Measurements from ENCODE around the gene HSDL2.
"Not testable (repeated sequence)": the region's sequence is repeated elsewhere in the genome, so short reads cannot be mapped to it uniquely, and the experiment has no call there.

The HSDL2 gene

DNA sequence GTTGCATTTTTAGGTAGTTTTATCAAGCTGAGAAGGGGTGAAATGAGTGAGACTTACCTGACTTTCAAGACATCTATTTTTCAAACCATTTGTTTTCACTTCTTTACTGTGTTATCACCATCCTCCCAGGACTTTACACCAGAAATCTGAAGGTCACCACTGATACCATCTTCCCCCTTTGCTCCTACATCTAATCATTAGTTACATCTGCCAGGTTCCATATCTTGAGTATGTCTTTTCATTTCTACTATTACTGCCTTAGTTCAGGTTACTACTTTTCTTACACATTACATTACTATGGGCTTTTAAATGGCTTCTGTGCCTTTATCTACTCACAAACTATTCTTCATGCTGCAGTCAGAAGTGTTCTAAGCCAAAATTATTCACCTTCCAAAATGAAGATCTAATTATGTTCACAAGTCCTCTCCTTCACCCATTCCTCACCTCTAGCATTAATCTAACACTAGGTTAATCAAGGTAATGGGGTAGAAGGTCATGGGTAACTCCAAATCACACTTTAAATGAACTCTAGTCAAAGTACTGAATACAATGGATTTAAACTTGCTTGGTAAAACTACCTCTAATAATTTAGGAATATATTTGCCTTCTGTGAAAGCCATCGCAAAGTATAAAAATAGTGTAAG, 2.1 kb upstream of the HSDL2 start:
- H3K9me3 Mint-ChIP-seq = no peaks in the 10 kb centered on the region
- H3K36me3 Mint-ChIP-seq (ENCODE audit: low read depth) = no peaks in the 10 kb centered on the region
- ATAC-seq (no peak), DNase-seq (no peak)
- H3K27ac Mint-ChIP-seq = no peak overlapping the region
- H3K27me3 Mint-ChIP-seq = no peaks in the 10 kb centered on the region
- peaks cover 41% of the 10 kb centered on the region for H3K4me1 Mint-ChIP-seq
- H3K4me3 Mint-ChIP-seq = peak overlapping the region; percentile 95

GRCh38 chr9:112378328-112379176, 1.4 kb upstream of the HSDL2 start:
- H3K4me3 Mint-ChIP-seq = peak overlapping the region; percentile 95
- no peaks in the 10 kb centered on the region for H3K27me3 Mint-ChIP-seq
- H3K36me3 Mint-ChIP-seq (ENCODE audit: low read depth) = no peaks in the 10 kb centered on the region
- ATAC-seq = no peak
- DNase-seq = peak; percentile 24
- peak overlapping the region; percentile 95 for H3K27ac Mint-ChIP-seq
- H3K9me3 Mint-ChIP-seq = no peaks in the 10 kb centered on the region
- peaks cover 42% of the 10 kb centered on the region for H3K4me1 Mint-ChIP-seq

DNA sequence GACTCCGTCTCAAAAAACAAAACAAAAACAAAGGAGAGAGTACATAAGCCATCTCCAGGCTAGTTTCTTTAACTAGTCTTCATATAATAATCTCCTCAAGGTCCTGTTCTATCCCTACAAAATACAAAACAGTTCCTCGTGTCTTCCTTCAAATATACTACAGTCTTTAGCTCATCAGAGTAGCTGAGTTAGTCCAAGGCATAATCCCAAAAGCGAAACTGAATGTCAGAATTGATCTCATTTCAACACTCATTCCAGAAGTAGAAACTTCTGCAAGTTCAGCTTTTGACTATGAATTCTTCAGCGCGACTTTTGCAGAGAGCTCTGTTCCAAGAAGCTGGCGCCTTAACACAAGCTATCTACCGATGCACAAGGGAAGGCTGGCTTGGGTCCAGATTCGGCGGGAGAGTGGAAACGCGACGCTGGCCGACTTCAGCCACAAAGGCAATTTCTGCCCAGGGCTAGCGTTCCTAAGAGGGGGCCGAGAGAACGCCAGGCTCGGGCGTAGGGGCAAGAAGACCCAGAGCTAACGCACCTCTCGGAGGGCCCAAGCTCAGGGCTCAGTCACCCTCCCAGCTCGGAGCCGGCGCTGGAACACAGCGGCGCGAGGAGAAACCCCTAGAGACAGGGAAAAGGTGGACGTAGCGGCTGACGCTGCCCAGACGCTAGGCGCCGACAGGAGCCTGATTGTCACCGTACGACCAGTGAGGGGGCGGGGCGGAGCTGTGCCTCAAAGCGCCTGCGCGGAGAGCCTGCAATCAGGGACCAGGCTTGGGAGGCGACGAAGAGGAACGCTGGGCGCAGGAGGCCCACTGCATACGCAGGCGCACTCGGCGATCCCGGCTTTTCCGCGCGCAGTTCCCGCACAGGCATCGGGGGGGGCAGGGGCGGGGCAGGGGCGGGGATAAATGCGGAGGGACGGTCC, 469 bp upstream of the HSDL2 start:
- Mint-ChIP-seq H3K4me1 (peaks cover 42% of the 10 kb centered on the region), H3K9me3 (no peaks in the 10 kb centered on the region)
- peak; percentile 88 for ATAC-seq

GRCh38 chr9:112380825-112381221, 915 bp downstream of the HSDL2 start:
- ATAC-seq = no peak
- H3K27me3 Mint-ChIP-seq = no peaks in the 10 kb centered on the region
- H3K9me3 Mint-ChIP-seq = no peaks in the 10 kb centered on the region
- H3K36me3 Mint-ChIP-seq (ENCODE audit: low read depth) = no peaks in the 10 kb centered on the region
- peak overlapping the region; percentile 72 for H3K27ac Mint-ChIP-seq
- H3K4me1 Mint-ChIP-seq = peaks cover 42% of the 10 kb centered on the region
- peak overlapping the region; percentile 95 for H3K4me3 Mint-ChIP-seq
- DNase-seq = no peak

More for the DNA sequence above, 469 bp upstream of the HSDL2 start:
- DNase-seq = peak; percentile 100
- Mint-ChIP-seq H3K27ac (peak overlapping the region; percentile 95), H3K4me3 (peak overlapping the region; percentile 95), H3K36me3 (ENCODE audit: low read depth) (no peaks in the 10 kb centered on the region), H3K27me3 (no peaks in the 10 kb centered on the region)

- no peaks in the 10 kb centered on the region for H3K9me3 Mint-ChIP-seq
- ATAC-seq (no peak), DNase-seq (no peak)
- peaks cover 45% of the 10 kb centered on the region for H3K4me1 Mint-ChIP-seq
- H3K27ac Mint-ChIP-seq = no peak overlapping the region
- no peaks in the 10 kb centered on the region for H3K27me3 Mint-ChIP-seq
- no peaks in the 10 kb centered on the region for H3K36me3 Mint-ChIP-seq (ENCODE audit: low read depth)
- H3K4me3 Mint-ChIP-seq = no peak overlapping the region
Measured at GRCh38 chr9:112382066-112382465, 2.2 kb downstream of the HSDL2 start.

- Mint-ChIP-seq H3K9me3 (no peaks in the 10 kb centered on the region), H3K4me3 (no peak overlapping the region), H3K36me3 (ENCODE audit: low read depth) (peaks cover 4% of the 10 kb centered on the region), H3K4me1 (peaks cover 39% of the 10 kb centered on the region), H3K27me3 (no peaks in the 10 kb centered on the region), H3K27ac (no peak overlapping the region)
- ATAC-seq (no peak), DNase-seq (no peak)
Measured at GRCh38 chr9:112382501-112383364, 2.8 kb downstream of the HSDL2 start.

GRCh38 chr9:112384219-112384618, 4.3 kb downstream of the HSDL2 start:
- H3K4me3 Mint-ChIP-seq = no peak overlapping the region
- H3K4me1 Mint-ChIP-seq = peaks cover 26% of the 10 kb centered on the region
- no peaks in the 10 kb centered on the region for H3K9me3 Mint-ChIP-seq
- DNase-seq (no peak), ATAC-seq (no peak)
- no peak overlapping the region for H3K27ac Mint-ChIP-seq
- H3K36me3 Mint-ChIP-seq (ENCODE audit: low read depth) = peaks cover 4% of the 10 kb centered on the region
- no peaks in the 10 kb centered on the region for H3K27me3 Mint-ChIP-seq

DNA sequence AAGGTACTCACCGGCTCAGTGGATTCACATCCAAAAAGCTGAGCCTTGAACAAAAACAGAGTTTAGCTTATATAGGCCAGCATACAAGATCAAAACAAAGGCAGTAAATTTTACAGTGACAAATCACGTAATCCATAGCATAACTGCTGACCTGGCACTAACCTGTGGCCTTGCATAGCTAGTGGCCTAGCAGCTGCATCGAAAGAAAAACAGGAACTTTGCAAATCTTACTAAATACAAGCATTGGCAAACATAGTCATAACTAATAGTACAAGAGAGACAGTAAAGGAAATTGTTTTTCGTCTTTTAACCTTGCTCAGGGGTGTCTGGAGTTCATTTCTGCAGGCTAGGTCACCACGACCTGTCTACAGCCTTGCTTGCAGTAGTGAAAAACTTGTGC, 4.8 kb downstream of the HSDL2 start:
- Mint-ChIP-seq H3K27ac (no peak overlapping the region), H3K4me1 (peaks cover 21% of the 10 kb centered on the region), H3K4me3 (no peak overlapping the region), H3K27me3 (no peaks in the 10 kb centered on the region), H3K36me3 (ENCODE audit: low read depth) (peaks cover 4% of the 10 kb centered on the region), H3K9me3 (no peaks in the 10 kb centered on the region)
- DNase-seq (no peak), ATAC-seq (no peak)

- H3K27me3 Mint-ChIP-seq = no peaks in the 10 kb centered on the region
- H3K27ac Mint-ChIP-seq = no peak overlapping the region
- H3K36me3 Mint-ChIP-seq (ENCODE audit: low read depth) = peaks cover 4% of the 10 kb centered on the region
- no peak overlapping the region for H3K4me3 Mint-ChIP-seq
- no peaks in the 10 kb centered on the region for H3K9me3 Mint-ChIP-seq
- DNase-seq = no peak
- peaks cover 9% of the 10 kb centered on the region for H3K4me1 Mint-ChIP-seq
- ATAC-seq = no peak
Measured at GRCh38 chr9:112387115-112387514, 7.2 kb downstream of the HSDL2 start.

GRCh38 chr9:112389897-112390296, 10.0 kb downstream of the HSDL2 start:
- not testable (repeated sequence) for H3K4me3 Mint-ChIP-seq; H3K4me1 Mint-ChIP-seq; H3K27ac Mint-ChIP-seq; H3K36me3 Mint-ChIP-seq (ENCODE audit: low read depth); DNase-seq; H3K9me3 Mint-ChIP-seq; ATAC-seq; H3K27me3 Mint-ChIP-seq

GRCh38 chr9:112391936-112392560, 12.1 kb downstream of the HSDL2 start:
- not testable (repeated sequence) for H3K27me3 Mint-ChIP-seq; H3K9me3 Mint-ChIP-seq; H3K4me3 Mint-ChIP-seq; H3K4me1 Mint-ChIP-seq; H3K36me3 Mint-ChIP-seq (ENCODE audit: low read depth); H3K27ac Mint-ChIP-seq; ATAC-seq; DNase-seq

DNA sequence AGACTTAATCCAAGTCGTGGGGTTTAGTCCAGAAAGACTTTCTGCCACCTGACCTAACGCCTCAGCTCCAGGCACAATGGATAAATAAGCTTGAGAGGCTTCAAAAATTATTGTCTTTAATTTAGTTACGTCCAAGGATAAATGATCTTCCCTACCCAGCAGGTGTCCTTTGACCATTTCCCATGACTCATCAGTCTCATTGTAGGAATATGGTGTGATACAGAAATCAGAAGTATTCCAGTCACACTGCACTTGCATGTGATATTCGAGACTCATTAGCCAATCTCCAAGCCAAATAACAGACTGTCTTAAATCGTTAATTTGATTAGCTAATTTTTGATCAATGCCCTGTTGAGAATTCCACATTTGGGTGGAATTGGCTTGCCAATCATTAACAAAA, 13.2 kb downstream of the HSDL2 start:
- not testable (repeated sequence) for H3K27me3 Mint-ChIP-seq; H3K36me3 Mint-ChIP-seq (ENCODE audit: low read depth); H3K27ac Mint-ChIP-seq

DNA sequence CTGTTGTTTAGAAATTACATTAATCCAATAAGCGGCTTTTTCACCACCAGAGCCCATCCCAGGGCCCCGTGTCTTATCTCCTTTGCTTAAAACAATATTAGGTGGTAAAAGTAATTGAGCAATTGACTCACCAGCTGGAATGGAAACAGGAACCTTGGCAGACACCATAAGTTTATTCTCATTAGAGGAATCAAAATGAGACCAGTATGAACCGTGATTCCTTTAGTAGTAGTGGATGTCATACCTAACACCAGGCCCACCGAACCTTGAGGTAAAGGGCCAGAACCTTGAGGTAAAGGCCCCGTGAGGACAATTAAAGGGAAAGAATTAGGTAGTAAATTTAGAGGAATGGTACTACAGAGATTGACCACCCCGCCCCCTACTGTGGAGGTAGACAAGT, 16.5 kb downstream of the HSDL2 start:
- H3K27ac Mint-ChIP-seq = no peak overlapping the region
- DNase-seq (no peak), ATAC-seq (no peak)
- H3K36me3 Mint-ChIP-seq (ENCODE audit: low read depth) = peaks cover 16% of the 10 kb centered on the region
- H3K9me3 Mint-ChIP-seq = peaks cover 18% of the 10 kb centered on the region
- no peaks in the 10 kb centered on the region for H3K27me3 Mint-ChIP-seq
- H3K4me1 Mint-ChIP-seq = no peaks in the 10 kb centered on the region
- H3K4me3 Mint-ChIP-seq = no peak overlapping the region

More for the DNA sequence above, 13.2 kb downstream of the HSDL2 start:
- not testable (repeated sequence) for ATAC-seq, H3K9me3 Mint-ChIP-seq, H3K4me3 Mint-ChIP-seq, DNase-seq, H3K4me1 Mint-ChIP-seq

Data from activated naive CD8-positive, alpha-beta T cell treated with anti-CD3 and anti-CD28 coated beads, Interleukin-2, amount 50 U/mL, for 24 hours (primary cell).